HG03139 (cell line): ENCODE data around the gene RPP38.

Experiments
- ATAC-seq: cut with Tn5 transposase; IDR thresholded peaks from one replicate; pipeline ENCODE4 v1.9.1; 2021; ENCODE audit not compliant: unreplicated experiment

The RPP38 gene

DNA sequence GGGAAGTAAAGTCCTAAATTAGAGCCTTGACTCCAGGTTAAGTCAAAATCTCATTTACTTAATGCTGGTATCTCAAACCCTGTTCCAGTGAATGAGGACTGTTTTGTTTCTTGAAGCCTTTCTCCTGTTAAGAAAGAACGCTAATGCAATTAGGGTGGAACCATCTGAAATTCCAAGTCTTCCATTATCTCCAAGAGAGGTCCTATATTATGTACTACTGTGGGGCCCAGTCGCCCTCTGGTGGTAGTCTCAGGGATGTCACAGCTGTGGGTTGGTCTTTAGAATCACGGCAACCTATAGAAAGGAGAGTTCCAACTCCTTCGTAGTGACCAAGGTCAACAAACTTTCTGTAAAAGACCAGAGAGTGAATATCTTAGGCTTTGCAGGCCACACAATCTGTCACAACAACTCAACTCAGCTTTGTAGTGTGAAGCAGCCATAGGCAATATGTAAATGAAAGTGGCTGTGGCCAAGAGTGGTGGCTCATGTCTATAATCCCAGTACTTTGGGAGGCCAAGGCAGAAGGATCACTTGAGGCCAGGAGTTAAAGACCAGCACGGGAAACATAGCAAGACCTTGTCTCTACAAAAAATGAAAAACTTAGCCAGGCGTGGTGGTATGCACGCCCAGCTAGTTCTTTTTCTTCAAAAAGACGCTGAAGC, 9.3 kb downstream of the RPP38 start:
- peak; percentile 67 for ATAC-seq

DNA sequence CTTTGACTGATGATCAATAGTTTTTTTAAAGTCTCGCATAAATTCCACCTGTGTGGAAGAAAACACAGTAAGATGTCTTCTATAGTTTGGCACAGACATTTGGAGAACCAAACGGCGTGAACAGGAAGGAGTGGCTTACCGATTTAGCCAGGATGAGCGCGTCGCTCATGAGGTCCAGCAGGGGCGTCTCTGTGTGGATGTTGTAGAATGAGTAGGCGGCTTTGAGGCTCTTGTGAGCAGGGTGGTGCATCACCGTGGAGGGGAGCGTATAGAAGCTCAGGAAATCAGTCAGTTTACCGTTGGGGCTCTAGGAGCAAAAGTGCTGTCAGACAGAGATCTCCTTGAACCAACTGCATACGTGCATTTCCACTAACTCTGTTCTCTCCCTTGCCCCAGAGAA, 15.5 kb downstream of the RPP38 start:
- no peak for ATAC-seq

DNA sequence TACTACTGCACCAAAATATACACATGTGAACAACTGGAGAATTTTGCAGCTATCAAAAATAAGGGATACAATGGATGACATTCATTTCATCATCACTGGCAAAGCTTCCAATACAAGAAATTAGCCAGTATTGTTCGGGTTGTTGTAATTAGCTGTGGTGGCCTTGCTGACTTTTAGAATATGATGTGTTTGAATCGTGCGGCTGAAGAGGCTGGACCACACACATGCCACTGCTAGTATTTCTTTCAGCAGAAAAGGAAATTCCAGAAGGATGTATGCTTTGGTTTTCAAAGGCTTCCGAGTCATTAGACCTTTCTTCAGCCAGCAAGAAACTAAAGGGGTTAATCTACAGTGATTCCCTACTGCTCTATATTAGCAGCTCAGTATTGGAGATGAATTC, 16.6 kb downstream of the RPP38 start:
- ATAC-seq: no peak

DNA sequence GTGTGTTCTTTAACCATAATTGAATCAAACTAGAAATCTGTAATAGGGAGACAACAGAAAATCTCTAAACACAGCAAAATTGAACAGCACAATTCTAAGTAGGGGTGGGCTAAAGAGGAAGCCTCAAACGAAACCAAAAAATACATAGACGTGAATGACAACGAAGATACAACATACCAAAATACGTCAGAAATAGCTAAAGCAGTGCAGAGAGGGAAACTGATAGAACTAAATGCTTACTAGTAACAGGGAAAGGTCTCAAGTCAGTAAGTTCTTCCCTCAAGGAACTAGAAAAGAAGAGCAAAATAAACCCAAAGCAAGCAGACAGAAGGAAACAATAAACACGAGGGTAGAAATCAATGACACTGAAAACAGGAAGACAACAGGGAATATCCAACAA, 19.1 kb downstream of the RPP38 start:
- ATAC-seq: no peak

DNA sequence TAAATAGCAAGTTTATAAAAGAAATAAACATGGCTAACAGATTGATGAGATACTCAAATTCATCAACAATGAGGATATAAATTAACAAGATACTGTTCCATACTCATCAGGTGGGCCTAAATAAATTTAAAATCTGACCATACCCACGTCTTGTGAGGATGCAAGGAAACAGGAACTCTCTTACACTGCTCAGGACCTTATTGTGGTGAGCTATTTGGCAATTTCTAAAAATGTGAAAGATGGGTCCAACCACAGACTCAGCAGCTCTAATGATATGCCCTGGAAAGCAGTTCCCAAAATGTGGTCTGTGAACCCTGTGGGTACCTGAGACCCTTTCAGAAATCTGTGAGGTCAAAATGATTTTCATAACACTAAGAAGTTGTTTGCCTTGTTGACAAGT, 21.5 kb downstream of the RPP38 start:
- ATAC-seq: no peak

DNA sequence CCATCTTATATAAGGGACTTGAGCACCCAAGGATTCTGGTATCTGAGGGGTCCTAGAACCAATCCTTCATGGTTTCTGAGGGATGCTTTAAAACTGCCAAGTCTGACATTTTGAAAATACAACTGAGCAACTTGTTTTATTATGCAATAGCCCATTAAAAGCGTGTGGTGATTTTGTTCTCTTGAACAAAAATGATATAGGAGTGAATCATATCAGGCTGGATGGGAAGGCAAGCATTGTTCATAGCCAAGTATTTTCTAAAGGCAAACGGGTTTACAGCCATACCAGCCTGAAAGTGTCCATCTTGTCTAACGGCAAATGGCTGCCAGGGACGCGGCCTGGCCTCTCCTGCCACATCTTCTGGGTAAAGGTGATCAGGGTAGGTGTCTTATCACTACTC, 23.4 kb downstream of the RPP38 start:
- no peak for ATAC-seq

DNA sequence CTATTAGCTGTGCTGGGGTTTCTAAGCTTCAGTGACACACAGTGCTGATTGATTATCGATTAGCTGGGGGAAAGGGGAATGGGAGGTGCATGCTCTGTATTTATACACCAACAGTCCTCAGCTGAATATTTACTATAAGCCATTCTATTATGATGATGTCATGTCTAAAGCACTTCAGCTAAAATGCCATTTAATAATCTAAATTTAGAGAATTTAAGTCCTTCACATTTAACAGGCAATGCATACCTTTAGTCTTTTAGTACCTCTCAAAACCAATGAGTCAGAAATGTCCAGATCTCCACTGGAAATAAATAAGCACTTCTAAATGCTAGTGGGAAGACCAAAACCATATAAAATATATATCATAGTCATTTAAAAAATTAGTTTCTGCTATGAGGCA, 24.6 kb downstream of the RPP38 start:
- ATAC-seq: no peak

DNA sequence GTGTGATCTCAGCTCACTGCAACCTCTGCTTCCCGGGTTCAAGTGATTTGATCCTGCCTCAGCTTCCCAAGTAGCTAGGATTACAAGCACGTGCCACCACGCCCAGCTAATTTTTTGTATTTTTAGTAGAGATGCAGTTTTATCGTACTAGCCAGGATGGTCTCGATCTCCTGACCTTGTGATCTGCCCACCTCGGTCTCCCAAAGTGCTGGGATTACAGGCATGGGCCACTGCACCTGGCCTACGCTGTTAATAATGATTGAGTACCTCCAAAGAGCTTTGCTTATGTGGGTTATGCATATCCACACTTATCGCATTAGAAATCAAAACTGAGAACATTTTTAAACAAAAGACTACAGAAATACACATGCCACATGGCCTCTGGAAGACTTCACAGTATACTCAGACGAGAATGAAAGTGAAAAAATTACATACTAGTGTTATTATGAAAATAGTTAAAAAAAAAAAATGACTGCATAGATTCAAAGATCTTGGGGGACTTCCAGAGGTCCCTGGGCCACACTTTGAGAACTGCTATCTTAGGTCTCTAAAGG, 25.4 kb downstream of the RPP38 start:
- ATAC-seq: peak; percentile 70

DNA sequence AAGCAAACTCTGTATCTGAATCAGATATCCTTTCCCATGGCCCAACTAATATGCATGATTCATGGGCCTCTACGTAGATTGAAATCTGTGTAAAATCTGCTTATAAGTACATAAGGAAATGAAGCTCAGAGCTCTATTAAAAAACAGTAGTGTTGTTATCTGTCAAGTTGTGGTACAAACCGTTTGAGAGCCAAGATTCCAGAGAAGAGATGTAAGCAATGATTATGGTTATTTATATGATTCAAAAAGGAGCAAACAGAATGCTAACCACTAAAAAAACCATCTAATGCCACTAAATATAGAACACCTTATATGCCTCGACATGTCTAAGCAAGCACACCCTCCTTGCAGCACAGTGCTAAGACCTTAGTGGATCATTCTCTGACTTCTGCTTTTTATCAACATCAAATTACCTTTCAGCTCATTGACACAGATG, 26.6 kb downstream of the RPP38 start:
- no peak for ATAC-seq

DNA sequence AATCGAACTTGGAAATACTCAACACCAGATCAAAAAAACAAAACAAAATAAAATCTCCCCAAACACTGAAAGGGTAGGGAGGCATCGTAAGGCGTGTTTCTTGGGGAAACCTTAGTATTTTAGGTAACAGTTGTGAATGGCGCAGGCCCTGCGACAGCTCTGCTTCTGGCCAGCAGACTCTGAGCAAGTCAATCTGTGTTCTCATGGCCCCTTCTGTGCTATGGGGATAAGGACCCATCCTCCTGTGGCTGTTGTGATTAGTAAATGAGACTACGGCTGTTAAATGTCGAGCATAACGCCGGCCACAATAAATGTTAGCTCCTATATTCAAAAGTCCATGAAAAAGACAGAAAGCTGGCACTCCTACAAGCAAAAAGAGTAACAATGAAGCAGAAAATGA, 27.0 kb downstream of the RPP38 start:
- no peak for ATAC-seq

DNA sequence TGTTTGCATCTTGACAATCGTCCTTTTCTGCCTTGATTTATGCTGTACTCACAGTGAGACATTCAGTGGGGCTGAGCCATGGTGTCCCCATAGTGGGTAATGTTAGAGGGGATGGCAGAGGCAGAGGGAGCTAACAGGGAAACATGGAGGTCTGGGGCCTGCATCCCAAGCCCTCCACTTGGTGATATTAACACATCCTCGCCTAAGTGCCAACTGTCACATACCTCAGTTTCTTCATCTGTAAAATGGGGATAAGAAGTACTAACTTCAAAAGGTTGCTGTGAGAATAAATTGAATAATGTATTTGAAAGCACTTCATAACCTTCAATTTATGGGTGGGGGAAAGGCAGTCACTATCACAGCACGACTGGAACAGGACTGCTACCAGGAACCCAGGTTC, 27.8 kb downstream of the RPP38 start:
- ATAC-seq: no peak

DNA sequence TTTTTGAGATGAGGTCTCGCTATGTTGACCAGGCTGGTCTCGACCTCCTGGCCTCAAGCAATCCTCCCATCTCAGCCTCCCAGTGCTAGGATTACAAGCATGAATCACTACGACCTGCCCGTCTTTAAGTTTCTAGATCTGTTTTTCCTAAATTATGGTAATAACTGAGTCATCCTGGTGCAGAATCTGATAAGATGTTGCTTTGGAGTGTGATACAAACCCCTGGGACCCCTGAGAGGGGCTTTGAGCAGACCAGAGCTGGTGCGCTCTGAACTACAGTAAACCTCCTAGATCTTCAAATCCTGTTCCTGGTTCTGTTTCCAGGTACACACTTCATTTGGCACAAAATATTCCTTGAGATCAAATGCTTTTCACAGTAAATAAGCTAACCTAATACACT, 34.2 kb downstream of the RPP38 start:
- no peak for ATAC-seq

DNA sequence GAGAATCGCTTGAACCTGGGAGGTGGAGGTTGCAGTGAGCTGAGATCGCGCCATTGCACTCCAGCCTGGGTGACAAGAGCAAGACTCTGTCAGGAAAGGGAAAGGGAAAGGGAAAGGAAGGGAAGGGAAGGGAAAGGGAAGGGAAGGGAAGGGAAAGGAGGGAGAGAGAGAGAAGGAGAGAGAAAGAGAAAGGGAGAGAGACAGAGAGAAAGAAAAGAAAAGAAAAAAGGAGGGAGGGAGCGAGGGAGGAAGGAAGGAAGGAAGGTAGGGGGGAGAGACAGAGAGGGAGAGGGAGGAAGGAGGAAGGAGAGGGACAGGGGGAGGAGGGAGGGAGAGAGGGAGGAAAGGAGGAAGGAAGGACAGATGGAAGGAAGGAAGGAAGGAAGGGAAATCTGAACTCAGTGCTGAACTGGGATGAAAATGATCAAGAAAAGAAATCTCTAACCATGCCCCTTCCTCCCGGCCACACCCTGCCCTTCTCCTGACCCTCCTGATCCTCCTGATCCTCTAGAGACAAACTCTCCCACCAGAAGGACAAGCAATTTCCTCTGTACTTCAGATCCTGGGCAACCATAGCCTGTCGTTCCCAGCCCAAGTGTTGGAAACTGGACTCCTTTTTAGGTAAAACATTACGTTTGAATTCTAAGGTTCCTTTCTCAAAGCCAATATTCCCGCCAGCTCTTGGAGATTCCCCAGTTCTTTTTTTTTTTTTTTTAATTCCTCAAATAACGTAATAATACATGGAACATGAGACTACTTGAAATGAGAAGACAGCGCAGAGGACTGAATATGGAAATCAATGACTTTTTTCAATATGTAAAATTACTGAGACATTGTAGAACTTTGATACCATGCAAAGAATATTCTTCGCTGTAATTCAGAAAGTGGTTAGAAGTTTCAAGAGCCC, 39.2 kb downstream of the RPP38 start:
- ATAC-seq: no peak

DNA sequence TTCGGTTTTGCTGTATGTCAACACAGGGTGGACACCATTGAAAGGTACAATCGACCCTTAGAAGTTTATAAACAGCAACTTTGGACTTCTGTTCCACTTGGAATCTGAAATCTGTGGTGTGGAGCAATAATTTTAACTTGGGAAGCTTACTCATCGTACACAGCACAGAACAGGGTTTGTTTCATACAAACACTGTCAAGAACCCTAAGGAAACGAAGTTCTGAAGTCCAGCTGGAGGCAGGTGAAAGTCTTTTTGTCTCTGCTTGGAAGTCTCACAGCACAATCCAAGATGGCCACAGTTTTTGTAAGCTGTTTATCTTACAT, 39.8 kb downstream of the RPP38 start:
- no peak for ATAC-seq

DNA sequence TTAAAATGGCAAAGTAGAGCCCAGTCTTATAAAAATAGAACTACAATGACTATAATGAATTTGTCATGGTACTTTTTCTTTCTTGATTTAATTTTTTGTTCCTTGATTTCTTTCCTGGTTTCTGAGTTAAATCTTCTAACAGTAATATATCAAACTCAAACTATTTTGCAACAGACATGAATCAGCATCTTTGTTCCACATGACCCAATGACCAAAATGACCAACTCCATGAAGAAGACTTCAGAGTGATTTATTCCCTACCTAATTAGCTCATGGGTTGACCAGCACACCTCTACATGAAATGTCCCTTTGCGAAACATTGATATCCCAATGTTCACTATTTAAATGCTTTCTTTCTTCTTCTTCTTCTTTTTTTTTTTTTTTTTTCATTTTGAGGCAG, 40.5 kb downstream of the RPP38 start:
- no peak for ATAC-seq

DNA sequence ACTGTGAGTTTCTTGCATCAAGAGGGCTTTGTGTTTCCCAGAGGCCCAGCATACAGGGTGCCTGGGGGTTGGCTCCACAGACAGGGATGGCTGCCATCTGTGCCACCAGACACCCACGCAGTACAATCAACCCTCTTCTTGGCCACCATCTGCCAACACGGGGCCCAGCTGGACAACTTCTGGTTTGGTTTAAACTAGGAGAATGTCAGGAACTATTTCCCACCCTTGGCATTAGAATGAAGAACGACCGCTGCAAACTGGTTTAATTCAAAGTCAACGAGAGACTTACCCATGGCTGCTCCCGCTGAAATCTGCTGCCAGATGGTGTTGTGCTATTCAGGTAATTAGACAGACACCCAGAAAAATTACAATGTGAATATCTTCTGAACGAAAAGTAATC, 43.5 kb downstream of the RPP38 start:
- ATAC-seq: no peak

DNA sequence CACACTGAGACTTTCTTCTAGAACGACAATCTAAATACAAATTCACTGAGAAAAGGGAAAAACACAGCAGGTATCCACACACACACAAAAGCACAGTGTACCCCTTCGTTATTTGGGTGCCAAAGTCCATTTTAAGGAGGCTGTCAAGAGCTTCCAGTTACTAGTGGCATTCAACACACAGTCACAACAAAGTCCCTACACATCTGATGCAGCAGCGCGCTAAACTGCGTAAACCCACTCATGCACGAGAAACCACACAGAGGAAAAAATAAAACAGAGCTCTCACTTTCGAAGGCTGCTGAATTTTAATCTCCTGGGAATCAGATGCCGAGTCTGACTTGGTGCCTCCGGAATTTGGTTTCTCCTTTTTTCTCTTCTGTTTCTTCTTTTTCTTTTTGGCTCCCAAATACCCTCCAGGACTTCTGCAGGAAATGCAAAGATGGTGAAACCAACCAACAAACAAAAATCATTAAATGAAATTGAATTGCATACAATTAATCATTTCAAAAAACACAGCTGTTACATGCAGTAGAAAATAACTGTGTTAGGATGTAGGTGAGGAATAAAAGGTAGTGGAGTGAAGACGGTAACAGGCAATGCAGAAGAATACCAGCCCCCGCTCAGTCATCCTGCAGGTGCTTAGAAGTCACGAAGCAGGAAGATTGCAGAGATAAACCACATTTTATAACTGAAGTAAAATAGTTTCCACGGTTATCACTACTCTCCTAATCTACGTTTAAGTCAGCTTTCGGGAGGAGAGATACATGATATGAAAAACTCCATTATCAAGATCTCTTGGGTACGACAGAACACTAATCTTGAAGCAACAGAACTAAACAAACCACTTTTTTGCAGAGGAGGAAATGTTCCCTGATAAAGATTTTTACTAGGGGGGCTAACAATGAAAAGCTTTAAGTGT, 44.2 kb downstream of the RPP38 start:
- ATAC-seq: peak; percentile 73

DNA sequence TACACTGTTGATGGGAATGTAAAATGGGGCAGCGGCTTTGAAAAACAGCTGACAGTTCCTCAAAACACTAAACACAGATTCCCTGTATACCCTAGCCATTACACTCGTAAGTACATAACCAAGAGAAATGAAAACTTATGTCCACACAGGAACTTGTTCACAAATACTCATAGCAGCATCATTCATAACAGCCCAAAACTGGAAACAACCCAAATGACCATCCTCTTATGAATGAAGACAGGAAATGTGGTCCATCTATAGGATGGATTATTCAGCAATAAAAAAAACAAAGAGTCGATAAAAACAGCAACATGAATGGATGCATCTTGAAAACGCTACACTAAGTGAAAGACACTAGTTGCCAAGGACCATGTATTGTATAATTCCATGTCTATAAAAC, 47.6 kb downstream of the RPP38 start:
- ATAC-seq: no peak

DNA sequence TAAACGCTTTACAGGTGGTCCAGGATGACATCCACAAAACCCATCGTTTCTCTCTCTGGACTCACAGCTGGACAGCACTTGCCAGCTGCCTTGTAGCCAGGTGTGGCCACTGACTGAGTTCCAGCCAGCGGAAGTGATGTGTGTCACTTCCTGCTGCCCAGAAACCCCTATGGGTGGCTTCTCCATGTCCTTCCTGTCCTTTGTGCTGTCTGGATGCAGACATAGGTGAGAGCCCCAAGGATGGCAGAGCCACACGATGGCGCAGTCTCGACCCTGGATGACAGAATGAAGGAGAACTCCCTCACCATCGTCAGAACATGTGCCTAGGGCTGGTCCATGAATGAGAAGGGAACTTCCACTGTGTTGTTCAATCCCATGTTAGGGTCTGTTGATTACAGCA, 49.2 kb downstream of the RPP38 start:
- ATAC-seq: no peak

DNA sequence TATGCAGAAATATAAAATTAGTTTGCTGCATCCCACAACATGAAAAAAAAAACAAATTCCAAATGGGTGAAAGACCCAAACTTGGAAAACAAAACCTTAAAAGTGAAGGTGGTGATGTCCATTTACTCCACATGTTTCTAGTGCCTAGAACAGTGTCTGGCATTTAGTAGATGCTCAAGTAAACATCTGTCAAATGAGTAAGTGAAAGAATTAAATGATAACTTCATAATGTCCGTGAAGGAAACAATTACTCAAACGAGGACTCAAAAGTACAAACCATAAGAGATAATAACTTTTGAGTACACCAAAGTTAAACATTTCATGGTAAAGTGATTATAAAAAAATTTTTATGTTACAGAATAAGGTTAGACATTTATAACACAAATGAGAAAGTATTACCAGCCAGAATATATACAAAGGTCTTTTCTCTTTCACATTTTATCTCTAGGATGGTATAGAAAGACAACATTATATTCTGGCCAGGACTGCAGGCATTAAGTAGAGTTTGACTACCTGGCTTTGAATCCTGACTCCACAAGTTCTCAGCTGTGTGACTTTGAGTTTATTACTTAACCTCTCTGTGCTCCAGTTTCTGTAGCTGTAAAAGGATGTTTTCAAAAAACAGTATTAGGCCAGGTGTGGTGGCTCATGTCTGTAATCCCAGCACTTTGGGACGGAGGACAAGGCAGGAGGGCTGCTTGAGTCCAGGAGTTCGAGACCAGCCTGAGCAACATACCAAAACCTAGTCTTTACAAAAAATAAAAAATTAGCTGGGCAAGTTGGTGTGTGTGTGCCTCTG, 50.6 kb downstream of the RPP38 start:
- no peak for ATAC-seq
